ENCODE data around the gene LCT. TPM values are rescaled to one million over a fixed set of nuclear protein-coding genes. Genes with fewer than 3 reads are reported as not detected.
A peak's percentile ranks its signal among the peaks of the same experiment; 100 is the strongest.

Gene LCT
- total RNA-seq, 1 experiment from 2014 or later: not detected

DNA sequence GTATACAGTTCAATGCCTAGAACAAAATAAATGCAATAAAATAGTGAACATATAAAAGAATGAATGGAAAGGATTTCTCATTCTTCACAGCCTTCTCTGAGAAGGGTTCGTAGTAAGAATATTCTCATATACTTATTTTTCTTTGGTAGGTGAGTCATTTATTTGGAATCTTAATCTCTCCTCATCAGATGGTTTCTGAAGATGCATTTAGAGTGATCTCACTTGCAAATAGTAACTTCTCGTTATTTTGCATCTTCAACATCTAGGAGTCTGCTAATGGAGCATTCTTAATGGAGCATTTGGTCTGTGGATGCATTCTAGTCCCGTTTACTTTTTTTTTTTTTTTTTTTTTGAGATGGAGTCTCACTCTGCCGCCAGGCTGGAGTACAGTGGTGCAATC, 91.4 kb downstream of the LCT start:
- ChIA-PET CTCF (interaction anchor here (1.3 kb wide), 1 partner anchor 52 kb away, joined by 3 read pairs; no protein-coding TSS in a partner anchor), POLR2A (ENCODE audit: unreplicated experiment) (no interaction called here)
- Histone ChIP-seq H3K27ac (ENCODE audit: low read length) (no peak overlapping the region), H2AFZ (ENCODE audit: low read length) (no peak overlapping the region), H3K27me3 (ENCODE audit: low read length) (no peaks in the 10 kb centered on the region), H3K4me1 (ENCODE audit: insufficient read depth, low read length) (peaks cover 18% of the 10 kb centered on the region), H4K20me1 (ENCODE audit: low read length) (peaks cover 35% of the 10 kb centered on the region), H3F3A (ENCODE audit: low read length, unreplicated experiment) (no peaks in the 10 kb centered on the region), H3K79me2 (ENCODE audit: low read length) (peaks cover 68% of the 10 kb centered on the region), H3K36me3 (ENCODE audit: low read depth, low read length) (peaks cover 11% of the 10 kb centered on the region; the same call in 1 of the 2 replicates), H3K4me2 (ENCODE audit: low read length) (peak overlapping the region; percentile 36), H3K9ac (ENCODE audit: low read length) (no peak overlapping the region), H3K9me3 (ENCODE audit: low read length) (no peaks in the 10 kb centered on the region), H3K4me3 (ENCODE audit: low read length) (no peak overlapping the region), H3K9me2 (replicated peaks; ENCODE audit: low read length) (no peaks in the 10 kb centered on the region)
- DNase-seq: peak; percentile 52
- TF ChIP-seq EZH2 (IDR thresholded peaks at IDR 0.05; ENCODE audit: low read length, unreplicated experiment) (no peak), CTCF (conservative IDR thresholded peaks at IDR 0.05; ENCODE audit: low read depth, low read length) (no peak), EZH2phosphoT487 (IDR thresholded peaks at IDR 0.05; ENCODE audit: borderline replicate concordance, low read length) (no peak)
- intact Hi-C loops (cut with micrococcal nuclease): no loop called here
- ATAC-seq: 0 out of 2 replicates have a peak, but pooled peaks have one; percentile 1
- BruUV-seq (replicated peaks): no TSS peak

DNA sequence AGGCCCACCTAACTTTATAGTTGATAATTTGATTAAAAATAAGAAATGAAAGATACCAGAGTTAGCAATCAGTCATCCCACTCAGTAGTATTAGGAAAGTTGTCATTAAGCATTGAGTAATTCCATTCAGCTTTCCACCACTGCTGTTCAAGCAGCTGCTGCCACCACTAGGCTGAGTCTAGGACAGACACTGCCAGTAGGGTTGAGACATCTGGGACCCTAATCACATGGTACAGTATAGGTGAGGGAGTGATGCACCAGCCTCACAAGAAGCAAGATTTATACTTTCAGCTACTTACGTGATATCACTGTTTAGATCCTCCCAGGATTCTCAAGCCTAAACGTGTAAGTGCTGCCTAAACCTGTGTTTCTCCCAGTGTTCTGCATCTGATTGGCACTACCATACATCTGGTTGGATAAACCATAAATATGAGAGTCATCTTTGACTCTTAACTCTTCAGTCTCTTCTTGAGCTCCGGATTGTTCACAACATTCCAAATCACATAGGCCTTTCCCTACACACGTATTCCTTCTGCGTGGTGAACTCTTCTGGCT, 92.1 kb downstream of the LCT start:
- Histone ChIP-seq H3K4me2 (ENCODE audit: low read length) (peak overlapping the region; percentile 92), H3K9me3 (ENCODE audit: low read length) (no peaks in the 10 kb centered on the region), H3K79me2 (ENCODE audit: low read length) (peaks cover 67% of the 10 kb centered on the region), H3K9ac (ENCODE audit: low read length) (no peak overlapping the region), H3K36me3 (ENCODE audit: low read depth, low read length) (peaks cover 11% of the 10 kb centered on the region; the same call in 1 of the 2 replicates), H3K4me3 (ENCODE audit: low read length) (no peak overlapping the region), H3K4me1 (ENCODE audit: insufficient read depth, low read length) (peaks cover 18% of the 10 kb centered on the region), H3K9me2 (replicated peaks; ENCODE audit: low read length) (no peaks in the 10 kb centered on the region), H4K20me1 (ENCODE audit: low read length) (peaks cover 35% of the 10 kb centered on the region), H2AFZ (ENCODE audit: low read length) (no peak overlapping the region), H3F3A (ENCODE audit: low read length, unreplicated experiment) (no peaks in the 10 kb centered on the region), H3K27ac (ENCODE audit: low read length) (no peak overlapping the region), H3K27me3 (ENCODE audit: low read length) (no peaks in the 10 kb centered on the region)
- ChIA-PET POLR2A (ENCODE audit: unreplicated experiment) (no interaction called here), CTCF (interaction anchor here (0.5 to 1.3 kb wide), 2 partner anchors 53 to 1859 kb away, joined by 3 read pairs; no protein-coding TSS in a partner anchor)
- peak; percentile 55 for TF ChIP-seq CTCF (conservative IDR thresholded peaks at IDR 0.05; ENCODE audit: low read depth, low read length)
- TF ChIP-seq EZH2phosphoT487 (IDR thresholded peaks at IDR 0.05; ENCODE audit: borderline replicate concordance, low read length): no peak
- TF ChIP-seq EZH2 (IDR thresholded peaks at IDR 0.05; ENCODE audit: low read length, unreplicated experiment): no peak
- DNase-seq (peak; percentile 62), ATAC-seq (no peak)
- intact Hi-C loops (cut with micrococcal nuclease): no loop called here
- no TSS peak for BruUV-seq (replicated peaks)

DNA sequence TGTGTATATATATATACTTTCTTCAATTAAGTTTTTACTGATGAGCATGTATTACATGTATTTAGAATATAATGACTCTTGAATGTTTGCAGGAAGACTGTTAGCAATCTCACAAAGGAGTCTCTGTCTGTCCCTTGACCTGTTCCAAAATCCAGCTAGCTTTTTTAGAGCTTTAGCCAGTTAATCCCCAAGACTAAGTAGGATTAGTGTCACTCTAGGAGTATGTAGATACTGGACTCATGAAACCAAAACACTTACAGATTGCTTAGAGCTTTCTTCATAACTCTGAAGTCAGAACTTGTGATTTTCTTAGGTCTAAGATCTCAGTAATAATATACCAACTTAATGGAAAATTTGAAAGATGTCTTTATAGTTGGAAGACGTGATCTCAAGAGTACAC, 93.1 kb downstream of the LCT start:
- no peaks in the 10 kb centered on the region for H3K9me3 ChIP-seq (ENCODE audit: low read length)
- peaks cover 9% of the 10 kb centered on the region; the same call in 1 of the 2 replicates for H3K36me3 ChIP-seq (ENCODE audit: low read depth, low read length)
- H3K27me3 ChIP-seq (ENCODE audit: low read length): no peaks in the 10 kb centered on the region
- no peak overlapping the region for H3K27ac ChIP-seq (ENCODE audit: low read length)
- H3K4me2 ChIP-seq (ENCODE audit: low read length): peak overlapping the region; percentile 92
- TF ChIP-seq EZH2phosphoT487 (IDR thresholded peaks at IDR 0.05; ENCODE audit: borderline replicate concordance, low read length): no peak
- no peak for TF ChIP-seq EZH2 (IDR thresholded peaks at IDR 0.05; ENCODE audit: low read length, unreplicated experiment)
- TF ChIP-seq CTCF (conservative IDR thresholded peaks at IDR 0.05; ENCODE audit: low read depth, low read length): no peak
- H3F3A ChIP-seq (ENCODE audit: low read length, unreplicated experiment): no peaks in the 10 kb centered on the region
- intact Hi-C loops (cut with micrococcal nuclease): no loop called here
- H3K4me1 ChIP-seq (ENCODE audit: insufficient read depth, low read length): peaks cover 18% of the 10 kb centered on the region
- H3K9ac ChIP-seq (ENCODE audit: low read length): peak overlapping the region; percentile 96; the same call in 1 of the 2 replicates
- peaks cover 65% of the 10 kb centered on the region for H3K79me2 ChIP-seq (ENCODE audit: low read length)
- no TSS peak for BruUV-seq (replicated peaks)
- no peaks in the 10 kb centered on the region for H3K9me2 ChIP-seq (replicated peaks; ENCODE audit: low read length)
- H2AFZ ChIP-seq (ENCODE audit: low read length): no peak overlapping the region
- DNase-seq (no peak), ATAC-seq (no peak)
- POLR2A ChIA-PET (ENCODE audit: unreplicated experiment): interaction anchor here (0.6 kb wide), 1 partner anchor 131 kb away, joined by 4 read pairs; no protein-coding TSS in a partner anchor
- CTCF ChIA-PET: interaction anchor here (1.1 kb wide), 1 partner anchor 54 kb away, joined by 4 read pairs; no protein-coding TSS in a partner anchor
- H3K4me3 ChIP-seq (ENCODE audit: low read length): peak overlapping the region; percentile 92
- H4K20me1 ChIP-seq (ENCODE audit: low read length): peaks cover 32% of the 10 kb centered on the region
